Activated CD8-positive, alpha-beta memory T cell treated with anti-CD3 and anti-CD28 coated beads, Interleukin-2, amount 50 U/mL, for 24 hours (primary cell): ENCODE data around the gene KRTAP10-7.
"Not testable (repeated sequence)": the region's sequence is repeated elsewhere in the genome, so short reads cannot be mapped to it uniquely, and the experiment has no call there.

Experiments used
- DNase-seq: peaks from one replicate; pipeline ENCODE4 v3.0.0-alpha.2; 2020; ENCODE audit errors: extremely low read depth

Gene KRTAP10-7

GRCh38 chr21:44571844-44572782 is 28.3 kb upstream of the KRTAP10-7 start:
- DNase-seq, result no peak

GRCh38 chr21:44572959-44573583 is 27.3 kb upstream of the KRTAP10-7 start:
- DNase-seq, result no peak

GRCh38 chr21:44573630-44574456 is 26.6 kb upstream of the KRTAP10-7 start, which contains the start of gene KRTAP10-4:
Gene KRTAP10-4 (plus strand): TSS chr21:44573729. CDS start chr21:44573759, 30 bp downstream.
- DNase-seq, result not testable (repeated sequence)

GRCh38 chr21:44574457-44575306 is 25.7 kb upstream of the KRTAP10-7 start:
- DNase-seq, result no peak

- no peak for DNase-seq
Measured at GRCh38 chr21:44575307-44576024, 24.9 kb upstream of the KRTAP10-7 start.

GRCh38 chr21:44576025-44576420 is 24.4 kb upstream of the KRTAP10-7 start:
- no peak for DNase-seq

GRCh38 chr21:44578371-44579055 is 21.9 kb upstream of the KRTAP10-7 start:
- DNase-seq, result no peak

- DNase-seq, result no peak
Measured at GRCh38 chr21:44579056-44579832, 21.2 kb upstream of the KRTAP10-7 start.

GRCh38 chr21:44579833-44580144 is 20.6 kb upstream of the KRTAP10-7 start:
- no peak for DNase-seq

- DNase-seq, result not testable (repeated sequence)
Measured at GRCh38 chr21:44580231-44580821, 20.1 kb upstream of the KRTAP10-7 start, which contains the start of gene KRTAP10-5. Gene KRTAP10-5 (minus strand): TSS chr21:44580604. CDS start chr21:44580578, 26 bp downstream.

GRCh38 chr21:44581158-44581557 is 19.2 kb upstream of the KRTAP10-7 start:
- no peak for DNase-seq

- DNase-seq, result no peak
Measured at GRCh38 chr21:44582055-44582454, 18.3 kb upstream of the KRTAP10-7 start.

GRCh38 chr21:44583089-44583799 is 17.2 kb upstream of the KRTAP10-7 start:
- no peak for DNase-seq

- DNase-seq, result no peak
Measured at GRCh38 chr21:44583800-44584147, 16.6 kb upstream of the KRTAP10-7 start.

- DNase-seq, result no peak
Measured at GRCh38 chr21:44585892-44586291, 14.5 kb upstream of the KRTAP10-7 start.

- no peak for DNase-seq
Measured at GRCh38 chr21:44589094-44589493, 11.3 kb upstream of the KRTAP10-7 start.

- DNase-seq, result no peak
Measured at GRCh38 chr21:44589586-44590305, 10.7 kb upstream of the KRTAP10-7 start.
